ENCODE data around the gene DDC. TPM values are rescaled to one million over a fixed set of nuclear protein-coding genes. Genes with fewer than 3 reads are reported as not detected.

Gene DDC
- total RNA-seq, 4 donors from 2014 or later = 16.1 to 71.3 (median 42.5) TPM

GRCh38 chr7:50594734-50595485, 29.7 kb upstream of the DDC start:
- H3K4me1 ChIP-seq = no peaks in the 10 kb centered on the region
- WGBS, 2 donors (ENCODE audit: low coverage in 1 of 2) = 76 to 86% methylated on average over 5 to 7 of the region's 7 CpGs
- DNase-seq = no peak
- H3K9me3 ChIP-seq = no peaks in the 10 kb centered on the region
- H3K27me3 ChIP-seq = no peaks in the 10 kb centered on the region
- intact Hi-C loops (cut with DNase I; ENCODE audit: low total_unique reads) (no loop called here), in situ Hi-C loops (cut with MboI; ENCODE audit: low pct_ligation_motif_present in 1 of 4, low pct_unique_long_range_greater_than_20kb in 1 of 4, low sequenced_read_pairs in 3 of 4) (no loop called here)
- H3K27ac ChIP-seq = no peak overlapping the region
- no peak overlapping the region for H3K4me3 ChIP-seq
- TF ChIP-seq POLR2A (IDR thresholded peaks at IDR 0.05) (no peak), CTCF (IDR thresholded peaks at IDR 0.05) (no peak), POLR2AphosphoS5 (IDR thresholded peaks at IDR 0.05) (no peak), EP300 (IDR thresholded peaks at IDR 0.05; ENCODE audit: low read depth) (no peak)
- no peaks in the 10 kb centered on the region for H3K36me3 ChIP-seq

- no peak overlapping the region for H3K27ac ChIP-seq
- TF ChIP-seq EP300 (IDR thresholded peaks at IDR 0.05; ENCODE audit: low read depth) (no peak), POLR2A (IDR thresholded peaks at IDR 0.05) (no peak), POLR2AphosphoS5 (IDR thresholded peaks at IDR 0.05) (no peak), CTCF (IDR thresholded peaks at IDR 0.05) (no peak)
- DNase-seq = no peak
- H3K27me3 ChIP-seq = no peaks in the 10 kb centered on the region
- H3K4me1 ChIP-seq = no peaks in the 10 kb centered on the region
- WGBS, 2 donors (ENCODE audit: low coverage in 1 of 2) = 60 to 71% methylated on average over 1 to 4 of the region's 4 CpGs
- no peaks in the 10 kb centered on the region for H3K36me3 ChIP-seq
- intact Hi-C loops (cut with DNase I; ENCODE audit: low total_unique reads) = no loop called here
- in situ Hi-C loops (cut with MboI; ENCODE audit: low pct_ligation_motif_present in 1 of 4, low pct_unique_long_range_greater_than_20kb in 1 of 4, low sequenced_read_pairs in 3 of 4) = no loop called here
- H3K9me3 ChIP-seq = no peaks in the 10 kb centered on the region
- no peak overlapping the region for H3K4me3 ChIP-seq
Measured at GRCh38 chr7:50594136-50594535, 28.9 kb upstream of the DDC start.

- no peaks in the 10 kb centered on the region for H3K4me1 ChIP-seq
- H3K9me3 ChIP-seq = no peaks in the 10 kb centered on the region
- 95% methylated on average over 13 of the region's 13 CpGs; no CpG with 5 or more reads in 1 of the 2 donors for whole genome bisulfite sequencing, 2 donors (ENCODE audit: low coverage in 1 of 2)
- H3K4me3 ChIP-seq = no peak overlapping the region
- TF ChIP-seq POLR2A (IDR thresholded peaks at IDR 0.05) = no peak
- no peak for TF ChIP-seq CTCF (IDR thresholded peaks at IDR 0.05)
- TF ChIP-seq POLR2AphosphoS5 (IDR thresholded peaks at IDR 0.05) = no peak
- TF ChIP-seq EP300 (IDR thresholded peaks at IDR 0.05; ENCODE audit: low read depth) = no peak
- no peaks in the 10 kb centered on the region for H3K36me3 ChIP-seq
- no peak for DNase-seq
- no peak overlapping the region for H3K27ac ChIP-seq
- in situ Hi-C loops (cut with MboI; ENCODE audit: low pct_ligation_motif_present in 1 of 4, low pct_unique_long_range_greater_than_20kb in 1 of 4, low sequenced_read_pairs in 3 of 4) (no loop called here), intact Hi-C loops (cut with DNase I; ENCODE audit: low total_unique reads) (no loop called here)
- H3K27me3 ChIP-seq = no peaks in the 10 kb centered on the region
Measured at GRCh38 chr7:50592940-50593339, 27.7 kb upstream of the DDC start.

- intact Hi-C loops (cut with DNase I; ENCODE audit: low total_unique reads) = no loop called here
- no peak for DNase-seq
- no peak for TF ChIP-seq EP300 (IDR thresholded peaks at IDR 0.05; ENCODE audit: low read depth)
- TF ChIP-seq POLR2AphosphoS5 (IDR thresholded peaks at IDR 0.05) = no peak
- TF ChIP-seq POLR2A (IDR thresholded peaks at IDR 0.05) = no peak
- TF ChIP-seq CTCF (IDR thresholded peaks at IDR 0.05) = no peak
- in situ Hi-C loops (cut with MboI; ENCODE audit: low pct_ligation_motif_present in 1 of 4, low pct_unique_long_range_greater_than_20kb in 1 of 4, low sequenced_read_pairs in 3 of 4) = no loop called here
- no peaks in the 10 kb centered on the region for H3K9me3 ChIP-seq
- H3K27ac ChIP-seq = no peak overlapping the region
- no peaks in the 10 kb centered on the region for H3K4me1 ChIP-seq
- H3K4me3 ChIP-seq = no peak overlapping the region
- H3K27me3 ChIP-seq = no peaks in the 10 kb centered on the region
- H3K36me3 ChIP-seq = no peaks in the 10 kb centered on the region
- WGBS, 2 donors (ENCODE audit: low coverage in 1 of 2) = 66 to 87% methylated on average over 2 to 21 of the region's 21 CpGs
Measured at GRCh38 chr7:50591480-50592438, 26.6 kb upstream of the DDC start.
